Measurements from ENCODE around the gene CEP126. TPM values are rescaled to one million over a fixed set of nuclear protein-coding genes. Genes with fewer than 3 reads are reported as not detected.

The CEP126 gene
- 1.4 and 2.1 TPM in 2 replicates for total RNA-seq (2014; rRNA removed; shearing (Covaris generic))
- 1.5 and 2.3 TPM in 2 replicates for polyA plus RNA-seq (2016; fragmentation: Nextera tagmentation; extraction: Ambion mirVana)
- long read RNA-seq, partial matches to known transcripts, result 1 of 2 reads
- long read RNA-seq, other reads (novel, unspliced or antisense), result 1 of 2 reads

GRCh38 chr11:101914738-101915426 lies at the start of gene CEP126:
CEP126 (plus strand) TSS chr11:101915010; CDS start chr11:101915285, 275 bp downstream.
- H3K27ac Mint-ChIP-seq, result peak within 1 kb of the TSS; percentile 93
- peaks cover 24% of the 10 kb centered on the region for H3K4me1 Mint-ChIP-seq
- no peaks in the 10 kb centered on the region for H3K9me3 Mint-ChIP-seq
- ATAC-seq, result peak; percentile 91
- Histone ChIP-seq H3K4me3 (peak within 1 kb of the TSS; percentile 83), H3F3A (replicated peaks; ENCODE audit: low read depth) (no peaks in the 10 kb centered on the region), H3K4me1 (ENCODE audit: insufficient read depth) (peaks cover 29% of the 10 kb centered on the region), H3K79me2 (replicated peaks; ENCODE audit: insufficient read depth) (no peaks in the 10 kb centered on the region), H2AFZ (peak within 1 kb of the TSS; percentile 96), H3K27ac (ENCODE audit: low read depth) (no peak within 1 kb of the TSS), H3K9me2 (ENCODE audit: insufficient read depth) (no peaks in the 10 kb centered on the region), H3K4me2 (peak within 1 kb of the TSS; percentile 79), H3K36me3 (ENCODE audit: insufficient read depth) (no peaks in the 10 kb centered on the region), H3K27me3 (ENCODE audit: insufficient read depth) (no peaks in the 10 kb centered on the region), H4K20me1 (replicated peaks; ENCODE audit: insufficient read depth) (no peaks in the 10 kb centered on the region)
- peak; percentile 97 for DNase-seq (ENCODE audit: low spot score)
- H3K36me3 Mint-ChIP-seq (ENCODE audit: low read depth), result no peaks in the 10 kb centered on the region
- H3K4me3 Mint-ChIP-seq, result peak within 1 kb of the TSS; percentile 88
- TF ChIP-seq NANOG (IDR thresholded peaks at IDR 0.05; ENCODE audit: borderline replicate concordance), result no peak
- TF ChIP-seq POLR2AphosphoS5 (IDR thresholded peaks at IDR 0.05; ENCODE audit: low read depth), result peak; percentile 50; the same call in 1 of the 2 replicates
- no peak for TF ChIP-seq ZNF462 (CRISPR knock-in tag; IDR thresholded peaks at IDR 0.05)
- peak; percentile 36 to 51 for TF ChIP-seq CTCF (conservative IDR thresholded peaks at IDR 0.05; ENCODE audit: low read depth in 2 of 2)
- TF ChIP-seq CREB1 (CRISPR knock-in tag; IDR thresholded peaks at IDR 0.05; ENCODE audit: low read depth), result peak; percentile 82
- TF ChIP-seq JUNB (IDR thresholded peaks at IDR 0.05; ENCODE audit: unreplicated experiment), result no peak
- no peak for TF ChIP-seq EZH2phosphoT487 (IDR thresholded peaks at IDR 0.05; ENCODE audit: unreplicated experiment)
- TF ChIP-seq ZNF331 (CRISPR knock-in tag; IDR thresholded peaks at IDR 0.05; ENCODE audit: low read depth), result no peak
- H3K27me3 Mint-ChIP-seq (ENCODE audit: insufficient read depth, low read depth, poor library complexity), result peaks cover 5% of the 10 kb centered on the region

All from GM23338 (cell line).